ENCODE measurements around the gene SUV39H1.

GRCh38 chrX:48711929-48712505 lies 15.5 kb downstream of the SUV39H1 start:
- TF ChIP-seq CTCF (IDR thresholded peaks at IDR 0.05; ENCODE audit: control extremely low read depth in 1 of 3, insufficient read depth in 1 of 3, low read depth in 1 of 3, low read length in 3 of 3) (no peak), EGR1 (IDR thresholded peaks at IDR 0.05; ENCODE audit: borderline replicate concordance, low read depth, low read length) (no peak), POLR2A (IDR thresholded peaks at IDR 0.05; ENCODE audit: control extremely low read depth in 1 of 2, low read depth in 2 of 2, low read length in 2 of 2) (no peak)
